Measurements from ENCODE around the gene CHST11.
"Not testable (repeated sequence)": the region's sequence is repeated elsewhere in the genome, so short reads cannot be mapped to it uniquely, and the experiment has no call there.

The CHST11 gene

GRCh38 chr12:104534162-104534856, 77.6 kb downstream of the CHST11 start:
- DNase-seq = no peak

DNA sequence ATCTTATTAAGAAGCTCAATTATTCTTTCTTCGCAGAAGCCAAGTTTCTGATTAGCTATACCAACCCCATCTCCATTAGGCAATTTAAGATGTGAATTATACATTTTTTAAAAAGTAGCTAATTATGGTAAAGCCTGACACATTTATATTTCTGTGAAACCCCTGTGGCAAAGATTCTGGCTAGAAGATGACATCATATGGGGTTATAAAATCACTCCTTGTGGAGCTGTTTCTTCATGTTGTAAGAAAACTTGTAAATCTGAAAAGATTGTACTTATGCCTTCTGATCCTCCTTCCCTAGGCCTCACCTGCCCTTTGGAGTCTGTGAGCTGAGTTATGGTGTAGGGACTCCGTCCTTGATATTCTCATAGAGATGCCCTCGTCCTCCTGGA, 78.1 kb downstream of the CHST11 start:
- DNase-seq = no peak

DNA sequence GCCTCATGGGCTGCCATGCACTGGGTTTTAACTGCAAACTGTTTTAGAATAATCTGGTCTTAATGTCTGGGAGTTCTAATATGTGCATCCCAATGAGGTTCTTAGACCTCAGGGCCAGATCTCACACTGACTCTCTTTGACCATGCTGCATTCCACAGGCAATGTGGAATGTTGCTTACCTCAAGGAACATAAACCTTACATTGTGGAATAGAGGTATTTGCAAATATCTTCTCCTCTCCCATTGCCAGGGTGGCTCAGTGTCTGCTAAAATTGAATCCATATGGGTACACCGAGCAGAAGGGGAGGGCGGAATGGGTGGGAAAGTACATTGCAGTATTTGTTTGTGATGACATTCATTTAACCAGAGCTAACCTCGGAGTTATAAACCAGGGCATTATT, 78.6 kb downstream of the CHST11 start:
- DNase-seq = no peak

DNA sequence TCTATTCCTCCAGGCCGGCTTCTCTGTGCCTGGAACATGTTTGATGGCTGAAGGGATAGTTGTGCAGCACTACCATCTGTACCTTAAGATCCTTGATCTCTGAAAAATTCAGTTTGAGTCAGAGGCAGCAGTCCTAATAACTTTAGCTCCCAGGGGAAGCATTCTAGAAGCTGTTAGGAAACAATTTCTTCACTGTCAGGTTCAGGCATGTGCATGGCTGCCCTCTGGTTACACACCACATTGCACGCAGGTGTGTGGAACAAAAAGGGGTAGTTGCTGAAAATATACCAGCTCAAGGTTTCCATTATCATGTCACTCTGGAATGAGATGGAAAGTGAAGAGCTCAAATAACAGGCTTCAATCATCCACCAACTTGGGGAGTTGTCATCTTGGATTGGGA, 80.1 kb downstream of the CHST11 start:
- no peak for DNase-seq

DNA sequence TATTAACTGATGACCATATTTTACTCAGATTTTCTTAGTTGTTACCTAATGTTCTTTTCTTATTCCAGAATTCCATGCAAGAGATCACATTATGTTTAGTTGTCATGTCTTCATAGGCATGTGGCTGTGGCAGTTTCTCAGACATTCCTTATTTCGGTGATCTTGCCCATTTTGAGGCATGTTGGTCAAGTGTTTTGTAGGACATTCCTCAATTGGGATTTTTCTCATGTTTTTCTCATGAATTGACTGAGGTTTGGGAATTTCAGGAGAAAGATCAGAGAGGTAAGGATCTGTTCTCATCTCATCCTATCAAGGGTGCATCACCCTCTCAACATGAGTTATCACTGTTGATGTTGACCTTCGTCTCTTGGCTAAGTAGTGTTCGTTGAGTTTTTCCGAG, 81.3 kb downstream of the CHST11 start:
- no peak for DNase-seq

- DNase-seq = no peak
Measured at GRCh38 chr12:104538891-104539462, 82.2 kb downstream of the CHST11 start.

DNA sequence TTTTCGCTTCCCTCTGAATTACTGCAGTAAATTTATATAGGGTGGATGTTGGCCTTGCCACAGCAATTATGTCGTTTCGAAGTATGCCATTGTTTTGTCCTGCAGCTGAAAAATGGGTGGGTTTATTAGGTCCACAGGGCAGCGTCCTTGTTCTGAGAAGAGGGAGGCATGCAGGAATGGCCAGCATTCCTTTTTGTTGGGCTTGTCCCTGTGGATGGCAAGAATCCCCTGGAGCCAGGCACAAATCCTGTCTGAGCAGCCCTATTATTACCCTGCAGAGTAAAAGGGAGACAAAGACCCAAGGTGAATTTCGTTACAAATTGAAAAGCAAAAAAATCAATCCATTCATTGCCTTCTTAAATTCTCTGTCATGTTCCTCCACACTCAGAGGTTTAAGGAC, 88.1 kb downstream of the CHST11 start:
- DNase-seq = no peak

GRCh38 chr12:104546575-104546974, 89.8 kb downstream of the CHST11 start:
- DNase-seq = no peak

DNA sequence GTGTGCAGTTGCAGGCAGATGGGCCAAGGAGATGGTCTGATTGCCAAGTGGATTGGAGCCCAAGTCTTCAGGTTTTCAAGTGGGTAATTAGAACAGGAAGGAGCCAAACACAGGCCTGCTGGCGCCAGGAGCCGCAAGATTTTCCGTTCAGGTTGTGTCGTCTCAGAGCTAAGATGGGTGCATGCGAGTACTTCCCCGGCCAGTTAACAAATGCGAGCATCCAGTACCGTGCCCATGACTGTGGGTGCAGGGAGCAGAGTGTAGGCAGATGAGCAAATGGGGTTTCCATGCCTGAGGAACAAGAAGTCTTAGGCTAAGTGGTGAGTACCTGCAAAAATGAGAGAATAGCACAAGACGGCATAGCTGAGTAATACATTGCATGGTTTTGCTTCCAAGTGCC, 90.5 kb downstream of the CHST11 start:
- no peak for DNase-seq

GRCh38 chr12:104549815-104550480, 93.2 kb downstream of the CHST11 start:
- DNase-seq = no peak

DNA sequence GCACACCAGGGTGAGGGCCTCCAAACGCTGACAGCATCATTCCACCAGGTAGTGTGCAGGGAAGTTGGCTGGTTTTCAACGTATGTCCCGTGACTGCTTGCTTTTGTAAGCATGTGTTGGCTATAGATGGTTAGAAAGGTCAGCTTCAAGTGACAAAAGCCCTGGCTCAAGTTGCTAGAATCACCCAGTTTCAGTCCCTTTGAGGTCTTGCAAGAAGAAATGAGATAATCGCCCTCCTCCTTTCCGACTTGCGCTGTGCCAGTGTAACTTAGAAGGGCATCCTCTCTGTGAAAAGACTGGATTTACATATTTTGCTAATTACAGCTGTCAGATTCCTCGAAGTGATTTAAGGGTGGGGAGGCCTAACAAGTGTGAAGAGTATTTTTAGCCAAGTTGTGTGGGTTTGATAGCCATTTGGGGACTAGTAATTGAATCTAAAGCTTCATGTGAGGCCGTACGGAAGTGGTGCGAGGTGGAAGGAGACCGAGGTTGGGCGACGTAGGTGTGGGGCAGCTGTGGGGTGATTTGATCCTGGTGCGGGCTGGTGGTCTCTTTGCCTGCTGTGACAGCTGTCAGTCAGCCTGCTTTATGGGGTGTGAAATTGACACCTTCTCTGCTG, 94.7 kb downstream of the CHST11 start:
- no peak for DNase-seq

DNA sequence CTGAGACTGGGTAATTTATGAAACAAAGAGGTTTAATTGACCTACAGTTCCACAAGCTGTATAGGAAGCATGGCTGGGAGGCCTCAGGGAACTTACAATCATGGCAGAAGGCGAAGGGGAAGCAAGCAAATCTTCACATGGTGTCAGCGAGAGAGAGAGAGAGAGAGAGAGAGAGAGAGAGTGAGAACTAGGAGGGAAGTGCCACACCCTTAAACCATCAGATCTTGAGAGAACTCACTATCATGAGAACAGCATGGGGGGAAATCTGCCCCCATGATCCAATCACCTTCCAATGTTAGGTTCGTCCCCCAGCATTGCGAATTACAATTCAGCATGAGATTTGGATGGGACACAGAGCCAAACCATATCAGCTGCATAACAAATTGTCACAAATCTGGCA, 96.7 kb downstream of the CHST11 start:
- no peak for DNase-seq

DNA sequence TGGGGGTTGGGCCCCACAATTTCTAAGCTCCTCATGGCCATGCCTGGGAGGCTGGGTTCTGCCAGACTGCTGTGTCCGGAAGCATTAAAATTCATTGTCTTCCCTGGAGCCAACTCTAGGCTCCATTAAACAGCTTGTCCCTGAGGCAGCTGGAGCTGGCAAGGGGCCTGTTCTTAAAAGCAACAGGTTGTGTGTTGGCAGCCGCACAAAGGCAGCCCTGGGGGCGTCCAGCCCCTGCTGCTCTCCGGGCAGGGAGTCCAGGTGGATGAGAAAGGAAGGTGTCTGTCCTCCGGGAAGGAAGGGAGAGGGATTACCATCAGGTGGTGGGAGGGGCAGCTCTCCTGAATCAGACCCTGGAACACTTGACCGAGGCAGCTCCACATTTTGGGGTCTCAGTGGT, 98.9 kb downstream of the CHST11 start:
- DNase-seq = no peak

DNA sequence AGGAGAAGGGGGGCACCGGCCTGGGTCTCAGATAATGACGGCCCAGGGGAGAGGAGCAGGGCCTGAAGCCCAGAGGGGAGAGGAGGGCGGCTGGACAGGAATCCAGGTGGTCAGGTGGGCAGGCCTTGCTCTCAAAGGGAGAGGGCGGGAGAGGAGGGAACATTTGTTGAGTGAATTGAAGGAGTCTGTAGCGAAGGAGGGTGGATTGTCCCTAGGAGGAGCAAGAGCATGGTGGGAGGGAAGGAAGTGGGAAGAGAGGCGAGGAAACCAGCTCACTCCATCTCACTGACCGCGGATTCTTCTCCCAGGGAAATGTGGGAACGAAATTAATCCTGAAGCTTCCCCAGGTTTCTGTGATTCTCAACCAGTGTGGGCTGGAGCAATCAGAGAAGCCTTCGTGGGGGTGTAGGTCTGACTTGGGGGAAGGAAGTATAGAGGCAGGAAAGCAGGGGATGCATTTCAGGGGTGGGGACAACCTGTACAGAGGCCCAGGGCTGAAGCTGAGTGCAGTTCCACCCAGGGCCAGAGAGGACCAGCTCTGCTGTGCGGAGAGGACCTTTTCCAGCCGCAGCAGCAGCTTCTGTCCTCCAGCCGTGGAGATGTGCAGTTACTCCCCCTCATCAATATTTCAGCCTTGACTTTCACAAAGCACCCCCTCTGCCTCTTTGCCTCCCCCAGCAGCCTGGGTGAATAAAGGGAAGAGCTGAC, 100.9 kb downstream of the CHST11 start:
- DNase-seq = no peak

GRCh38 chr12:104560881-104561280, 104.1 kb downstream of the CHST11 start:
- DNase-seq = no peak

- no peak for DNase-seq
Measured at GRCh38 chr12:104562763-104563162, 106.0 kb downstream of the CHST11 start.

DNA sequence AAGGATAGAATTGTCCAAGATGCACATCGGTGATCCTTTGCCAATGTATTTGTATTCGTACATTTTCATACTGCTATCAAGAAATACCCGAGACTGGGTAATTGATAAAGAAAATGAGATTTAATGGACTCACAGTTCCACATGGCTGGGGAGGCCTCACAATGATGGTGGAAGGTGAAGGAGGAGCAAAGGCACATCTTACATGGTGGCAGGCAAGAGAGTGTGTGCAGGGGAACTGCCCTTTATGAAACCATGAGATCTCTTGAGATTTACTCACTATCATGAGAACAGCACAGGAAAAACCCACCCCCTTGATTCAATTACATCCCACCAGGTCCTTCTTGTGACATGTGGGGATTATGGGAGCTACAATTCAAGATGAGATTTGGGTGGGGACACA, 107.9 kb downstream of the CHST11 start:
- DNase-seq = not testable (repeated sequence)

GRCh38 chr12:104565606-104566243, 109.0 kb downstream of the CHST11 start:
- DNase-seq = no peak

DNA sequence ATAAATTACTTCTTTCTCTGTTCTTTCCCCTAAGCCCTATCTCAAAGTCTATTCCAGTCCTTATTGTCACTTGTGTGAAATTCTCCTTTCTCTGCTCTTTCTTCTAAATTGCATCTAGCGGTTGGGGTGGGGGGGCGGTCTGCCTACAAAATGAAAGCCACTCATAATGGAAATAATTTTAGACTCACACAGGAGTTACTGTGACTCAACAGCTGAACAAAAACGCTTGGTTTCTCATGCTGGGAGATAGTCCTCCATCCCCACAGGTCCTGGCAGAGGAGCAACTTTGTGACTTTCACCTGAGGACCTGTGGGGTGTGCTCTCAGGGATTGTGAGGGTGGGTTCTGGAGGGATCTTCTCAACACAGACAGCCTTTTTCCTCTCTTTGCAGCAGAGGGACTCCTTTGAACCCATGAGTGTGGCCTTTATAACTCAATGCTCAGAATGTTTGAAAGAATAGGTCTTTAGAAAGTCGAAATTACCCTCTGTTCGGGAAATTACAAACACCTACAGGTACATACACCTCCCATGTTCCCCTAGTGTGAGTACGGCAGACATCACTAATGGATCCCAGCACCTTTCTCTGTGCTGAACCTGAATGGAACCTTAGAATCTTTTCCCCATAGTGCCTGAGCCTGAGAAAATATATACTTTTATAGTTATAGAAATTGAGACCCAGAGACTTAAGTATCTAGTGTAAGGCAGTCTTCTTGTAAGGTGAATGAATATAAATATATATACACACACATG, 109.7 kb downstream of the CHST11 start:
- DNase-seq = no peak

GRCh38 chr12:104567832-104568486, 111.2 kb downstream of the CHST11 start:
- DNase-seq = no peak

GRCh38 chr12:104568487-104568868, 111.7 kb downstream of the CHST11 start:
- DNase-seq = no peak

- no peak for DNase-seq
Measured at GRCh38 chr12:104568935-104569334, 112.2 kb downstream of the CHST11 start.

All from activated CD8-positive, alpha-beta memory T cell treated with anti-CD3 and anti-CD28 coated beads for 24 hours (primary cell).